ENCODE data around the gene TRIM33. TPM values are rescaled to one million over a fixed set of nuclear protein-coding genes. Genes with fewer than 3 reads are reported as not detected.

Gene TRIM33
- total RNA-seq, 1 experiment from 2014 or later: 44.5 TPM

DNA sequence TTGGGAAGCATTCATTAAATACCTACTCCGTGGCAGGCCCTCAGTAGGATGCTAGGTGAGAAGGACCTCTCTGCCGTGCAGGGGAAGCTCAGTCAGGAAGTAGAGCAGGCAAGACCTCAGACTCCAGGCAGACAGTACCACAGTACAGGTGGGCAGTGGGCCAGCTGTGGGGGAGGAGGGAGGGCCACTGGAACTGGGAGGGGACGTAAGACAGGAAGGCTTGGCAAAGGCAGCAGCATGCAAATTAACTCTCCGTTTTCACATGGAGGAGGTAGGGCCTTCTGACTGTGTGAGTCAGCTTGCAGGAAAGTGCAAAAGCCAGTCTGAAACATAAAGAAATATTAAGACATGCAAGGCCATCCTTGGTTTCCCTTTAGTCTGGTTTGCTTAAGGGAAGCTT lies 157.7 kb downstream of the TRIM33 start:
- POLR2A ChIA-PET: interaction anchor here (0.5 kb wide), 1 partner anchor 418 kb away, joined by 3 read pairs; no protein-coding TSS in a partner anchor
- DNase-seq (ENCODE audit: low spot score): no peak
- peaks cover 15% of the 10 kb centered on the region for H3K4me1 Mint-ChIP-seq

More for the DNA sequence above, 157.7 kb downstream of the TRIM33 start:
- TF ChIP-seq GRHL2 (CRISPR knock-in tag; IDR thresholded peaks at IDR 0.05; ENCODE audit: insufficient replicate concordance, severe bottlenecking) (no peak), NFATC4 (CRISPR knock-in tag; IDR thresholded peaks at IDR 0.05) (no peak), PRRX2 (CRISPR knock-in tag; IDR thresholded peaks at IDR 0.05) (no peak), SOX15 (CRISPR knock-in tag; IDR thresholded peaks at IDR 0.05) (no peak), FOXJ3 (CRISPR knock-in tag; IDR thresholded peaks at IDR 0.05; ENCODE audit: borderline replicate concordance) (no peak), ZNF121 (CRISPR knock-in tag; IDR thresholded peaks at IDR 0.05) (no peak), NR3C1 (CRISPR knock-in tag; conservative IDR thresholded peaks at IDR 0.05; ENCODE audit: low read depth) (no peak), ZNF219 (CRISPR knock-in tag; IDR thresholded peaks at IDR 0.05; ENCODE audit: borderline replicate concordance) (no peak), MYBL2 (CRISPR knock-in tag; IDR thresholded peaks at IDR 0.05) (no peak)
- TF ChIP-seq, protein P1, sequence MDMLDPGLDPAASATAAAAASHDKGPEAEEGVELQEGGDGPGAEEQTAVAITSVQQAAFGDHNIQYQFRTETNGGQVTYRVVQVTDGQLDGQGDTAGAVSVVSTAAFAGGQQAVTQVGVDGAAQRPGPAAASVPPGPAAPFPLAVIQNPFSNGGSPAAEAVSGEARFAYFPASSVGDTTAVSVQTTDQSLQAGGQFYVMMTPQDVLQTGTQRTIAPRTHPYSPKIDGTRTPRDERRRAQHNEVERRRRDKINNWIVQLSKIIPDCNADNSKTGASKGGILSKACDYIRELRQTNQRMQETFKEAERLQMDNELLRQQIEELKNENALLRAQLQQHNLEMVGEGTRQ (CRISPR knock-in tag; IDR thresholded peaks at IDR 0.05): no peak
- TF ChIP-seq, protein P2, sequence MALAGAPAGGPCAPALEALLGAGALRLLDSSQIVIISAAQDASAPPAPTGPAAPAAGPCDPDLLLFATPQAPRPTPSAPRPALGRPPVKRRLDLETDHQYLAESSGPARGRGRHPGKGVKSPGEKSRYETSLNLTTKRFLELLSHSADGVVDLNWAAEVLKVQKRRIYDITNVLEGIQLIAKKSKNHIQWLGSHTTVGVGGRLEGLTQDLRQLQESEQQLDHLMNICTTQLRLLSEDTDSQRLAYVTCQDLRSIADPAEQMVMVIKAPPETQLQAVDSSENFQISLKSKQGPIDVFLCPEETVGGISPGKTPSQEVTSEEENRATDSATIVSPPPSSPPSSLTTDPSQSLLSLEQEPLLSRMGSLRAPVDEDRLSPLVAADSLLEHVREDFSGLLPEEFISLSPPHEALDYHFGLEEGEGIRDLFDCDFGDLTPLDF (CRISPR knock-in tag; IDR thresholded peaks at IDR 0.05): no peak
- TF ChIP-seq, protein P3, sequence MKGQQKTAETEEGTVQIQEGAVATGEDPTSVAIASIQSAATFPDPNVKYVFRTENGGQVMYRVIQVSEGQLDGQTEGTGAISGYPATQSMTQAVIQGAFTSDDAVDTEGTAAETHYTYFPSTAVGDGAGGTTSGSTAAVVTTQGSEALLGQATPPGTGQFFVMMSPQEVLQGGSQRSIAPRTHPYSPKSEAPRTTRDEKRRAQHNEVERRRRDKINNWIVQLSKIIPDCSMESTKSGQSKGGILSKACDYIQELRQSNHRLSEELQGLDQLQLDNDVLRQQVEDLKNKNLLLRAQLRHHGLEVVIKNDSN (CRISPR knock-in tag; IDR thresholded peaks at IDR 0.05): no peak
- TF ChIP-seq, protein P4, sequence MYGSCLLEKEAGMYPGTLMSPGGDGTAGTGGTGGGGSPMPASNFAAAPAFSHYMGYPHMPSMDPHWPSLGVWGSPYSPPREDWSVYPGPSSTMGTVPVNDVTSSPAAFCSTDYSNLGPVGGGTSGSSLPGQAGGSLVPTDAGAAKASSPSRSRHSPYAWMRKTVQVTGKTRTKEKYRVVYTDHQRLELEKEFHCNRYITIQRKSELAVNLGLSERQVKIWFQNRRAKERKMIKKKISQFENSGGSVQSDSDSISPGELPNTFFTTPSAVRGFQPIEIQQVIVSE (CRISPR knock-in tag; IDR thresholded peaks at IDR 0.05; ENCODE audit: borderline replicate concordance): no peak
- TF ChIP-seq, protein P5, sequence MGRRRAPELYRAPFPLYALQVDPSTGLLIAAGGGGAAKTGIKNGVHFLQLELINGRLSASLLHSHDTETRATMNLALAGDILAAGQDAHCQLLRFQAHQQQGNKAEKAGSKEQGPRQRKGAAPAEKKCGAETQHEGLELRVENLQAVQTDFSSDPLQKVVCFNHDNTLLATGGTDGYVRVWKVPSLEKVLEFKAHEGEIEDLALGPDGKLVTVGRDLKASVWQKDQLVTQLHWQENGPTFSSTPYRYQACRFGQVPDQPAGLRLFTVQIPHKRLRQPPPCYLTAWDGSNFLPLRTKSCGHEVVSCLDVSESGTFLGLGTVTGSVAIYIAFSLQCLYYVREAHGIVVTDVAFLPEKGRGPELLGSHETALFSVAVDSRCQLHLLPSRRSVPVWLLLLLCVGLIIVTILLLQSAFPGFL (CRISPR knock-in tag; IDR thresholded peaks at IDR 0.05; ENCODE audit: borderline replicate concordance): no peak
- TF ChIP-seq, protein P6, sequence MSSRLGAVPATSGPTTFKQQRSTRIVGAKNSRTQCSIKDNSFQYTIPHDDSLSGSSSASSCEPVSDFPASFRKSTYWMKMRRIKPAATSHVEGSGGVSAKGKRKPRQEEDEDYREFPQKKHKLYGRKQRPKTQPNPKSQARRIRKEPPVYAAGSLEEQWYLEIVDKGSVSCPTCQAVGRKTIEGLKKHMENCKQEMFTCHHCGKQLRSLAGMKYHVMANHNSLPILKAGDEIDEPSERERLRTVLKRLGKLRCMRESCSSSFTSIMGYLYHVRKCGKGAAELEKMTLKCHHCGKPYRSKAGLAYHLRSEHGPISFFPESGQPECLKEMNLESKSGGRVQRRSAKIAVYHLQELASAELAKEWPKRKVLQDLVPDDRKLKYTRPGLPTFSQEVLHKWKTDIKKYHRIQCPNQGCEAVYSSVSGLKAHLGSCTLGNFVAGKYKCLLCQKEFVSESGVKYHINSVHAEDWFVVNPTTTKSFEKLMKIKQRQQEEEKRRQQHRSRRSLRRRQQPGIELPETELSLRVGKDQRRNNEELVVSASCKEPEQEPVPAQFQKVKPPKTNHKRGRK (CRISPR knock-in tag; IDR thresholded peaks at IDR 0.05; ENCODE audit: borderline replicate concordance): no peak
- TF ChIP-seq, protein P7, sequence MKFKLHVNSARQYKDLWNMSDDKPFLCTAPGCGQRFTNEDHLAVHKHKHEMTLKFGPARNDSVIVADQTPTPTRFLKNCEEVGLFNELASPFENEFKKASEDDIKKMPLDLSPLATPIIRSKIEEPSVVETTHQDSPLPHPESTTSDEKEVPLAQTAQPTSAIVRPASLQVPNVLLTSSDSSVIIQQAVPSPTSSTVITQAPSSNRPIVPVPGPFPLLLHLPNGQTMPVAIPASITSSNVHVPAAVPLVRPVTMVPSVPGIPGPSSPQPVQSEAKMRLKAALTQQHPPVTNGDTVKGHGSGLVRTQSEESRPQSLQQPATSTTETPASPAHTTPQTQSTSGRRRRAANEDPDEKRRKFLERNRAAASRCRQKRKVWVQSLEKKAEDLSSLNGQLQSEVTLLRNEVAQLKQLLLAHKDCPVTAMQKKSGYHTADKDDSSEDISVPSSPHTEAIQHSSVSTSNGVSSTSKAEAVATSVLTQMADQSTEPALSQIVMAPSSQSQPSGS (CRISPR knock-in tag; IDR thresholded peaks at IDR 0.05; ENCODE audit: borderline replicate concordance, low read depth): no peak
- TF ChIP-seq, protein P8, sequence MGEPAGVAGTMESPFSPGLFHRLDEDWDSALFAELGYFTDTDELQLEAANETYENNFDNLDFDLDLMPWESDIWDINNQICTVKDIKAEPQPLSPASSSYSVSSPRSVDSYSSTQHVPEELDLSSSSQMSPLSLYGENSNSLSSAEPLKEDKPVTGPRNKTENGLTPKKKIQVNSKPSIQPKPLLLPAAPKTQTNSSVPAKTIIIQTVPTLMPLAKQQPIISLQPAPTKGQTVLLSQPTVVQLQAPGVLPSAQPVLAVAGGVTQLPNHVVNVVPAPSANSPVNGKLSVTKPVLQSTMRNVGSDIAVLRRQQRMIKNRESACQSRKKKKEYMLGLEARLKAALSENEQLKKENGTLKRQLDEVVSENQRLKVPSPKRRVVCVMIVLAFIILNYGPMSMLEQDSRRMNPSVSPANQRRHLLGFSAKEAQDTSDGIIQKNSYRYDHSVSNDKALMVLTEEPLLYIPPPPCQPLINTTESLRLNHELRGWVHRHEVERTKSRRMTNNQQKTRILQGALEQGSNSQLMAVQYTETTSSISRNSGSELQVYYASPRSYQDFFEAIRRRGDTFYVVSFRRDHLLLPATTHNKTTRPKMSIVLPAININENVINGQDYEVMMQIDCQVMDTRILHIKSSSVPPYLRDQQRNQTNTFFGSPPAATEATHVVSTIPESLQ (CRISPR knock-in tag; IDR thresholded peaks at IDR 0.05): no peak
- TF ChIP-seq, protein P9, sequence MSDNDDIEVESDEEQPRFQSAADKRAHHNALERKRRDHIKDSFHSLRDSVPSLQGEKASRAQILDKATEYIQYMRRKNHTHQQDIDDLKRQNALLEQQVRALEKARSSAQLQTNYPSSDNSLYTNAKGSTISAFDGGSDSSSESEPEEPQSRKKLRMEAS (CRISPR knock-in tag; IDR thresholded peaks at IDR 0.05): no peak
- peak; percentile 69 for ATAC-seq
- CTCF ChIA-PET: interaction anchor here (0.8 to 1.0 kb wide), 2 partner anchors 71 to 397 kb away, joined by 3 read pairs; no protein-coding TSS in a partner anchor
- Mint-ChIP-seq H3K4me3 (no peak overlapping the region), H3K9me3 (no peaks in the 10 kb centered on the region), H3K27me3 (ENCODE audit: low read depth) (peaks cover 2% of the 10 kb centered on the region; the same call in 1 of the 2 replicates), H3K36me3 (no peaks in the 10 kb centered on the region), H3K27ac (no peak overlapping the region)
